T-helper 2 cell treated with Interferon-gamma antibody and Interleukin-4, amounts not matched to agents 5 μg/mL and 100 μg/mL, for 36 hours (primary cell): ENCODE results near the gene DLGAP4.
"Not testable (repeated sequence)": the region's sequence is repeated elsewhere in the genome, so short reads cannot be mapped to it uniquely, and the experiment has no call there.

Experiments used
- DNase-seq: peaks from one replicate; pipeline ENCODE4 v3.0.0; 2021; ENCODE audit warnings: low spot score
- H3K27ac Mint-ChIP-seq: one replicate; pipeline ENCODE4 v1.8.0; 2021; ENCODE audit warnings: mild to moderate bottlenecking, mixed read lengths
- H3K27me3 Mint-ChIP-seq: one replicate; pipeline ENCODE4 v1.8.0; 2021; ENCODE audit warnings: low read depth, mixed read lengths
- H3K36me3 Mint-ChIP-seq: one replicate; pipeline ENCODE4 v1.8.0; 2021; ENCODE audit warnings: low read depth, mixed read lengths
- H3K4me1 Mint-ChIP-seq: one replicate; pipeline ENCODE4 v1.8.0; 2021; ENCODE audit warnings: low read depth, mixed read lengths
- H3K4me3 Mint-ChIP-seq: one replicate; pipeline ENCODE4 v1.8.0; 2022; ENCODE audit warnings: mild to moderate bottlenecking, moderate library complexity, mixed read lengths
- H3K9me3 Mint-ChIP-seq: one replicate; pipeline ENCODE4 v1.8.0; 2021; ENCODE audit warnings: mixed read lengths

DLGAP4 gene

GRCh38 chr20:36550790-36551299, 244.7 kb downstream of the DLGAP4 start:
- H3K4me1 Mint-ChIP-seq = peaks cover 3% of the 10 kb centered on the region
- no peak overlapping the region for H3K4me3 Mint-ChIP-seq
- H3K36me3 Mint-ChIP-seq = no peaks in the 10 kb centered on the region
- H3K27me3 Mint-ChIP-seq = no peaks in the 10 kb centered on the region
- H3K27ac Mint-ChIP-seq = no peak overlapping the region
- no peaks in the 10 kb centered on the region for H3K9me3 Mint-ChIP-seq
- DNase-seq = no peak

GRCh38 chr20:36555248-36555647, 249.1 kb downstream of the DLGAP4 start:
- Mint-ChIP-seq H3K27me3 (no peaks in the 10 kb centered on the region), H3K36me3 (no peaks in the 10 kb centered on the region), H3K27ac (peak overlapping the region; percentile 16), H3K4me3 (no peak overlapping the region), H3K4me1 (peaks cover 11% of the 10 kb centered on the region), H3K9me3 (no peaks in the 10 kb centered on the region)
- DNase-seq = no peak

GRCh38 chr20:36562724-36563123, 256.6 kb downstream of the DLGAP4 start:
- peaks cover 4% of the 10 kb centered on the region for H3K4me1 Mint-ChIP-seq
- no peak overlapping the region for H3K27ac Mint-ChIP-seq

GRCh38 chr20:36563374-36563773, 257.2 kb downstream of the DLGAP4 start:
- Mint-ChIP-seq H3K4me3 (no peak overlapping the region), H3K9me3 (peaks cover 5% of the 10 kb centered on the region), H3K36me3 (peaks cover 3% of the 10 kb centered on the region), H3K27ac (no peak overlapping the region), H3K4me1 (peaks cover 4% of the 10 kb centered on the region), H3K27me3 (no peaks in the 10 kb centered on the region)
- DNase-seq = no peak

More at GRCh38 chr20:36562724-36563123, 256.6 kb downstream of the DLGAP4 start:
- peaks cover 5% of the 10 kb centered on the region for H3K9me3 Mint-ChIP-seq
- peaks cover 3% of the 10 kb centered on the region for H3K36me3 Mint-ChIP-seq
- no peak for DNase-seq
- H3K27me3 Mint-ChIP-seq = no peaks in the 10 kb centered on the region
- no peak overlapping the region for H3K4me3 Mint-ChIP-seq

- H3K36me3 Mint-ChIP-seq, H3K27ac Mint-ChIP-seq, H3K4me1 Mint-ChIP-seq, DNase-seq, H3K4me3 Mint-ChIP-seq, H3K27me3 Mint-ChIP-seq, H3K9me3 Mint-ChIP-seq: not testable (repeated sequence)
These were observed 258.1 kb downstream of the DLGAP4 start for GRCh38 chr20:36564078-36564725.

GRCh38 chr20:36564726-36565121, 258.6 kb downstream of the DLGAP4 start:
- H3K9me3 Mint-ChIP-seq, DNase-seq, H3K27ac Mint-ChIP-seq, H3K36me3 Mint-ChIP-seq, H3K27me3 Mint-ChIP-seq, H3K4me3 Mint-ChIP-seq, H3K4me1 Mint-ChIP-seq: not testable (repeated sequence)

- Mint-ChIP-seq H3K36me3 (peaks cover 3% of the 10 kb centered on the region), H3K27me3 (no peaks in the 10 kb centered on the region), H3K9me3 (peaks cover 5% of the 10 kb centered on the region), H3K4me1 (peaks cover 4% of the 10 kb centered on the region), H3K27ac (no peak overlapping the region), H3K4me3 (no peak overlapping the region)
- no peak for DNase-seq
These were observed 259.4 kb downstream of the DLGAP4 start for GRCh38 chr20:36565520-36565919.

- no peak overlapping the region for H3K27ac Mint-ChIP-seq
- DNase-seq = no peak
- no peaks in the 10 kb centered on the region for H3K27me3 Mint-ChIP-seq
- H3K4me1 Mint-ChIP-seq = peaks cover 18% of the 10 kb centered on the region
- peaks cover under 1% of the 10 kb centered on the region for H3K9me3 Mint-ChIP-seq
- peaks cover 4% of the 10 kb centered on the region for H3K36me3 Mint-ChIP-seq
- H3K4me3 Mint-ChIP-seq = no peak overlapping the region
These were observed 263.8 kb downstream of the DLGAP4 start for GRCh38 chr20:36569847-36570429.

- no peaks in the 10 kb centered on the region for H3K9me3 Mint-ChIP-seq
- no peak for DNase-seq
- peak overlapping the region; percentile 97 for H3K27ac Mint-ChIP-seq
These were observed 265.7 kb downstream of the DLGAP4 start for GRCh38 chr20:36571564-36572504.

GRCh38 chr20:36572701-36573102, 266.6 kb downstream of the DLGAP4 start:
- H3K27ac Mint-ChIP-seq = peak overlapping the region; percentile 97
- no peaks in the 10 kb centered on the region for H3K9me3 Mint-ChIP-seq
- DNase-seq = peak; percentile 77
- no peaks in the 10 kb centered on the region for H3K27me3 Mint-ChIP-seq
- peak overlapping the region; percentile 84 for H3K4me3 Mint-ChIP-seq
- H3K4me1 Mint-ChIP-seq = peaks cover 28% of the 10 kb centered on the region
- H3K36me3 Mint-ChIP-seq = peaks cover 19% of the 10 kb centered on the region

More at GRCh38 chr20:36571564-36572504, 265.7 kb downstream of the DLGAP4 start:
- H3K4me3 Mint-ChIP-seq = peak overlapping the region; percentile 84
- peaks cover 28% of the 10 kb centered on the region for H3K4me1 Mint-ChIP-seq
- H3K27me3 Mint-ChIP-seq = no peaks in the 10 kb centered on the region
- H3K36me3 Mint-ChIP-seq = peaks cover 18% of the 10 kb centered on the region

- Mint-ChIP-seq H3K27ac (peak within 1 kb of the TSS; percentile 97), H3K4me1 (peaks cover 28% of the 10 kb centered on the region)
- DNase-seq = peak; percentile 87
These were observed 267.1 kb downstream of the DLGAP4 start, which contains the start of gene TGIF2 for GRCh38 chr20:36573103-36573797. Gene TGIF2, plus strand, starts transcription at chr20:36573597. Its CDS starts 5,178 bp downstream, at chr20:36578775.

GRCh38 chr20:36573798-36574365, 267.7 kb downstream of the DLGAP4 start:
- DNase-seq = peak; percentile 18
- H3K27me3 Mint-ChIP-seq = no peaks in the 10 kb centered on the region
- no peaks in the 10 kb centered on the region for H3K9me3 Mint-ChIP-seq
- H3K27ac Mint-ChIP-seq = peak overlapping the region; percentile 73
- H3K4me1 Mint-ChIP-seq = peaks cover 28% of the 10 kb centered on the region
- H3K36me3 Mint-ChIP-seq = peaks cover 25% of the 10 kb centered on the region
- peak overlapping the region; percentile 57 for H3K4me3 Mint-ChIP-seq

More at GRCh38 chr20:36573103-36573797, 267.1 kb downstream of the DLGAP4 start, which contains the start of gene TGIF2:
- no peaks in the 10 kb centered on the region for H3K9me3 Mint-ChIP-seq
- peaks cover 20% of the 10 kb centered on the region for H3K36me3 Mint-ChIP-seq
- no peaks in the 10 kb centered on the region for H3K27me3 Mint-ChIP-seq
- peak within 1 kb of the TSS; percentile 96 for H3K4me3 Mint-ChIP-seq
